Hepatocyte (in vitro differentiated cells): ENCODE measurements around the gene SURF1. TPM values are rescaled to one million over a fixed set of nuclear protein-coding genes. Genes with fewer than 3 reads are reported as not detected.

Source experiments
- DNase-seq: peaks from one replicate; pipeline ENCODE4 v3.0.0-alpha.2; 2016; ENCODE audit warnings: low spot score
- H2AFZ ChIP-seq: fragments of 200-600 bp; sonication (generic); 2 replicates; pipeline ENCODE4 v1.6.0; 2016; ENCODE audit warnings: antibody characterized with exemption, mild to moderate bottlenecking
- H3K27ac ChIP-seq: fragments of 200-600 bp; sonication (generic); 2 replicates; pipeline ENCODE4 v1.5.1; 2016; ENCODE audit warnings: mild to moderate bottlenecking
- H3K27me3 ChIP-seq: fragments of 200-600 bp; sonication (generic); 2 replicates; pipeline ENCODE4 v1.6.1; 2016
- H3K36me3 ChIP-seq: fragments of 200-600 bp; sonication (generic); replicated peaks from 2 replicates; pipeline ENCODE4 v1.5.1; 2016; ENCODE audit warnings: low read depth; ENCODE audit not compliant: insufficient read depth
- H3K4me1 ChIP-seq: fragments of 200-600 bp; sonication (generic); 2 replicates; pipeline ENCODE4 v1.5.1; 2016; ENCODE audit warnings: mild to moderate bottlenecking, moderate library complexity; ENCODE audit not compliant: insufficient read depth
- H3K4me2 ChIP-seq: fragments of 200-600 bp; sonication (generic); 2 replicates; pipeline ENCODE4 v1.6.0; 2016
- H3K4me3 ChIP-seq: fragments of 200-600 bp; sonication (generic); 2 replicates; pipeline ENCODE4 v1.5.1; 2016; ENCODE audit warnings: mild to moderate bottlenecking
- H3K79me2 ChIP-seq: fragments of 200-600 bp; sonication (generic); 2 replicates; pipeline ENCODE4 v1.6.0; 2017; ENCODE audit warnings: mild to moderate bottlenecking
- H3K9me2 ChIP-seq: fragments of 200-600 bp; sonication (generic); replicated peaks from 2 replicates; pipeline ENCODE4 v1.6.0; 2017; ENCODE audit warnings: mild to moderate bottlenecking; ENCODE audit not compliant: insufficient read depth
- H3K9me3 ChIP-seq: fragments of 200-600 bp; sonication (generic); 2 replicates; pipeline ENCODE4 v1.5.1; 2016; ENCODE audit warnings: low read depth, mild to moderate bottlenecking
- H4K20me1 ChIP-seq: fragments of 200-600 bp; sonication (generic); 2 replicates; pipeline ENCODE4 v1.6.0; 2016; ENCODE audit warnings: mild to moderate bottlenecking; ENCODE audit not compliant: insufficient read depth, poor library complexity, severe bottlenecking
- CTCF ChIP-seq: fragments of 200-600 bp; sonication (generic); IDR thresholded peaks from 2 replicates; pipeline ENCODE4 v1.5.1; 2016; ENCODE audit warnings: antibody characterized with exemption, mild to moderate bottlenecking; ENCODE audit not compliant: poor library complexity
- EZH2 ChIP-seq: fragments of 200-600 bp; sonication (generic); IDR thresholded peaks from 2 replicates; pipeline ENCODE4 v1.6.1; 2016; ENCODE audit warnings: antibody characterized with exemption, mild to moderate bottlenecking, borderline replicate concordance
- EZH2phosphoT487 ChIP-seq: fragments of 200-600 bp; sonication (generic); IDR thresholded peaks from one replicate; pipeline ENCODE4 v1.6.1; 2018; ENCODE audit warnings: antibody characterized with exemption, mild to moderate bottlenecking, low read depth, moderate library complexity; ENCODE audit not compliant: unreplicated experiment, severe bottlenecking
- WGBS: methylation state at CpG from one replicate; pipeline ENCODE4 v1.1.6; 2016; ENCODE audit warnings: low lambda C conversion rate; ENCODE audit errors: missing lambda C conversion rate; 5-methylcytosine and 5-hydroxymethylcytosine counted together
- polyA plus RNA-seq: library from polyadenylated mRNA; unstranded; fragments of >200 nt; fragmentation: Nextera tagmentation; extraction: Ambion mirVana; gene quantifications from 2 replicates; pipeline ENCODE4 v1.2.1, GENCODE V29; 2016
- total RNA-seq: library from RNA; depleted of rRNA; stranded (reverse); fragments of >200 nt; gene quantifications from 2 replicates; pipeline ENCODE4 v1.2.3, GENCODE V29; 2014

Gene SURF1
- total and polyA plus RNA-seq, 2 experiments from 2014 or later: 37.4 to 76.5 TPM

DNA sequence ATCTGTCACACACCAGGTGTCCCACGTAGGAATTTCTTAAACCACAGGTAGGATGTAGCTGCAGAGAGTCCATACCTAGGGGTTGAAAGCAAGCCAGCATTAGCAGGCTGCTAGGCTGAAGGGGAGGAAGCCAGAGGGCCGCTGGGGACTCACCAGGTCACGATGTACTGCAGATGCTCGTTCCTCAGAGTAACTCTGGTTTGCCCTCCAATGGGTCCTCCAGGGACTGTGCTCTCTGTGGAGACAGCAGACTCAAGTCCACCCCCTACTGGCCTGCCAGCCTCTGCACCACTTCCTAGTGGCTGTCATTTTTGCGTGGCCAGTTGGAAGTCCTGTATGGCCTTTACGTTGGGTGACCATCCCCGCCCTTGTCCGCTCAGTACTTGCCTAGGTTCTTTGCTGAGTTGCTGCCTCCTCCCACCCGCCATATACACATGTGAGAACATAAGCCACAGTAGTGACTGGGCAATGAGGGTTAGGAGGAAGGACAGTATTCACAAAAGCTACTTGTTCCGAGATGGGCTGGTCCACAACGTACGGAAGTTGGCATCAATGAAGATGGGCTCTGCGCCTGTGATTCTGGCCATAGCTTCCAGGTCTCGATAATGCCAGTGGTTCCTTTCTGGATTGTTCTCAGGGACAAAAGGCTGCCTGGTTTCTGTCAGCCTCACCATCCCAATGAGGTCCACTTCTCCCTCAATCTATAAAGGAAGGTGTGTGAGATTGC is 4.2 kb downstream of the SURF1 start:
- Histone ChIP-seq H4K20me1 (peaks cover 19% of the 10 kb centered on the region), H3K4me1 (peaks cover 20% of the 10 kb centered on the region), H2AFZ (no peak overlapping the region), H3K79me2 (peaks cover 56% of the 10 kb centered on the region), H3K4me2 (no peak overlapping the region), H3K9me3 (no peaks in the 10 kb centered on the region), H3K36me3 (peaks cover 3% of the 10 kb centered on the region), H3K27me3 (no peaks in the 10 kb centered on the region), H3K27ac (no peak overlapping the region), H3K9me2 (no peaks in the 10 kb centered on the region), H3K4me3 (no peak overlapping the region)
- DNase-seq: peak; percentile 64
- peak; percentile 47 for TF ChIP-seq CTCF
- no peak for TF ChIP-seq EZH2
- 80% methylated on average over 14 of the region's 14 CpGs for WGBS

DNA sequence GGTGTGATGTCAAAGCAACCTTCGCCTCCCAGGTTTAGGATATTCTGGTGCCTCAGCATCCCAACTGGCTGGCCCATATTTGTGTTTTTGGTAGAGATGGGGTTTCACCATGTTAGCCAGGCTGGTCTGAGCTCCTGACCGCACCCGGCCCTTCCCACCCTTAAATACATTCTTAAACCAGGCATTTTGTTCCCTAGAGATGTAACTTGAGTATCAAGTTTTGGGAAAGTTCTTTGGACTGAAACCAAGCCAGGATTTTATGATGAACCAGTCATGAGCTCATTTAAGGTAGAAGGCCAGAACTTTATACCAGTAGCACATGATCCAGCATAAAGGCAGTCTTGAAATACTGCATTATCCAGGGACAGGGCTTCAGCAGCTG is 4.8 kb downstream of the SURF1 start:
- Histone ChIP-seq H3K4me2 (no peak overlapping the region), H3K4me1 (peaks cover 17% of the 10 kb centered on the region), H3K4me3 (no peak overlapping the region), H3K27me3 (no peaks in the 10 kb centered on the region), H3K79me2 (peaks cover 57% of the 10 kb centered on the region), H3K27ac (no peak overlapping the region), H3K36me3 (peaks cover 3% of the 10 kb centered on the region), H4K20me1 (peaks cover 19% of the 10 kb centered on the region), H3K9me3 (no peaks in the 10 kb centered on the region), H3K9me2 (no peaks in the 10 kb centered on the region), H2AFZ (no peak overlapping the region)
- no peak for DNase-seq
- no peak for TF ChIP-seq CTCF
- WGBS: 93% methylated on average over 3 of the region's 3 CpGs

DNA sequence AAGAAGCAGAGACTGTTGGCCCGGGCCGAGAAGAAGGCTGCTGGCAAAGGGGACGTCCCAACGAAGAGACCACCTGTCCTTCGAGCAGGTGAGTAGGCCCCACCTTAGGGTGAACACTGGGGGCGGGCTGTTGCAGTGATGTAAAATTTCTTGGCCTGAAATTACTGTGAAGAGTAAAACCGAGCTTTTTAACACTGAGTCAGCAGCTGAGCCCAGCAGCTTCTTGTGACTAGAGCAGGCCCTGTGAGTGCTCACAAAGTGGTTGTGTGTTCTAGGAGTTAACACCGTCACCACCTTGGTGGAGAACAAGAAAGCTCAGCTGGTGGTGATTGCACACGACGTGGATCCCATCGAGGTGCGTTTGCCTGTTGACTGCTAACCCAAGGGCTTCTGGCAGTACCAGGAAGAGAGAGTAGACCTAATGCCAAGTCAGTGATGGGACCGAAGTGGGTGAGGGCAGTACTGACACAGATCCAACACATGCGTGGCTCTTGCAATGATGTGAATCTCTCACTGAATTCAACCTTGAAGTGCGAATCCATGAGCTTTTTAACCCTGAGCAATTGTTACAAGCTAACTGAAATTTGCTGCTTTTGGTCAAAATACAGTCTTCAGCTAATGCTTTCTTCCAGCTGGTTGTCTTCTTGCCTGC is 6.2 kb downstream of the SURF1 start:
- no peak for DNase-seq
- H3K79me2 ChIP-seq: peaks cover 60% of the 10 kb centered on the region
- no peak for TF ChIP-seq CTCF
- no peak for TF ChIP-seq EZH2
- no peak for TF ChIP-seq EZH2phosphoT487
- no peaks in the 10 kb centered on the region for H3K9me2 ChIP-seq
- H4K20me1 ChIP-seq: peaks cover 19% of the 10 kb centered on the region
- peak overlapping the region; percentile 99 for H3K27ac ChIP-seq
- peaks cover 3% of the 10 kb centered on the region for H3K36me3 ChIP-seq
- peaks cover 11% of the 10 kb centered on the region for H3K4me1 ChIP-seq
- H2AFZ ChIP-seq: no peak overlapping the region
- 89% methylated on average over 15 of the region's 15 CpGs for WGBS
- no peaks in the 10 kb centered on the region for H3K27me3 ChIP-seq
- no peaks in the 10 kb centered on the region for H3K9me3 ChIP-seq
- H3K4me3 ChIP-seq: no peak overlapping the region
- H3K4me2 ChIP-seq: peak overlapping the region; percentile 93
